Measurements from ENCODE around the gene PGM5.

DNA sequence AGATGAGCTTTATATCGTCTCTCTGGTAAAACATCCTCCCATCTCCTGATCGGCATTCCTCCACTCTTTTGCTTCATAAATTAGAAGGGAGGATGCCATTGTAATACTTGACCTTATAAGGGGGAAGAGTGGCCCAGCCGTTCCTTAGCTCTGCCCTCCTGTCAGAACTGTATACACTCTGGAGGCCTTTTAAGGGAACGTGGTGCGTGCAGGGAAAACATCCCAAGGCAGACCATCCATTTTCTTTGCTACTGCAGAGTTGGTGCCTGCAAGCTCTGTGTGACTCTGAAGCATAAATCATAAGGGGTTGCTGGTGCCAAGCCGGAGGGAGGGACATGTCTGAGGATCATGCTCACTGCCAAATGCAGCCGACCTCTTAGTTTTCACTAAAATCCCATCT lies 90.4 kb downstream of the PGM5 start:
- no peak for TF ChIP-seq POLR2AphosphoS5 (IDR thresholded peaks at IDR 0.05; ENCODE audit: low read depth, low read length)
- TF ChIP-seq, protein P1, sequence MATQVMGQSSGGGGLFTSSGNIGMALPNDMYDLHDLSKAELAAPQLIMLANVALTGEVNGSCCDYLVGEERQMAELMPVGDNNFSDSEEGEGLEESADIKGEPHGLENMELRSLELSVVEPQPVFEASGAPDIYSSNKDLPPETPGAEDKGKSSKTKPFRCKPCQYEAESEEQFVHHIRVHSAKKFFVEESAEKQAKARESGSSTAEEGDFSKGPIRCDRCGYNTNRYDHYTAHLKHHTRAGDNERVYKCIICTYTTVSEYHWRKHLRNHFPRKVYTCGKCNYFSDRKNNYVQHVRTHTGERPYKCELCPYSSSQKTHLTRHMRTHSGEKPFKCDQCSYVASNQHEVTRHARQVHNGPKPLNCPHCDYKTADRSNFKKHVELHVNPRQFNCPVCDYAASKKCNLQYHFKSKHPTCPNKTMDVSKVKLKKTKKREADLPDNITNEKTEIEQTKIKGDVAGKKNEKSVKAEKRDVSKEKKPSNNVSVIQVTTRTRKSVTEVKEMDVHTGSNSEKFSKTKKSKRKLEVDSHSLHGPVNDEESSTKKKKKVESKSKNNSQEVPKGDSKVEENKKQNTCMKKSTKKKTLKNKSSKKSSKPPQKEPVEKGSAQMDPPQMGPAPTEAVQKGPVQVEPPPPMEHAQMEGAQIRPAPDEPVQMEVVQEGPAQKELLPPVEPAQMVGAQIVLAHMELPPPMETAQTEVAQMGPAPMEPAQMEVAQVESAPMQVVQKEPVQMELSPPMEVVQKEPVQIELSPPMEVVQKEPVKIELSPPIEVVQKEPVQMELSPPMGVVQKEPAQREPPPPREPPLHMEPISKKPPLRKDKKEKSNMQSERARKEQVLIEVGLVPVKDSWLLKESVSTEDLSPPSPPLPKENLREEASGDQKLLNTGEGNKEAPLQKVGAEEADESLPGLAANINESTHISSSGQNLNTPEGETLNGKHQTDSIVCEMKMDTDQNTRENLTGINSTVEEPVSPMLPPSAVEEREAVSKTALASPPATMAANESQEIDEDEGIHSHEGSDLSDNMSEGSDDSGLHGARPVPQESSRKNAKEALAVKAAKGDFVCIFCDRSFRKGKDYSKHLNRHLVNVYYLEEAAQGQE (IDR thresholded peaks at IDR 0.05; ENCODE audit: insufficient read depth in 1 of 2, low read depth in 2 of 2, low read length in 2 of 2) = no peak
- TF ChIP-seq TAF1 (IDR thresholded peaks at IDR 0.05; ENCODE audit: borderline replicate concordance, insufficient read depth, low read length) = no peak
- TF ChIP-seq SIN3A (IDR thresholded peaks at IDR 0.05; ENCODE audit: borderline replicate concordance, insufficient read depth, low read length) = no peak
- no peak for TF ChIP-seq FOXP2 (optimal IDR thresholded peaks at IDR 0.05; ENCODE audit: borderline replicate concordance, extremely low read depth, extremely low read length, insufficient read depth)

All from PFSK-1 (cell line).